RWPE1 (cell line): ENCODE data around the gene FGF9.

Experiments used
- CTCF ChIA-PET: fragments of 350-600 bp; sonication (Branson Sonifier 250); formaldehyde crosslinking; extraction: SDS; loops from one replicate; lab custom pipeline; 2021; lab: Yijun Ruan, JAX
- POLR2A ChIA-PET: fragments of 400-600 bp; formaldehyde crosslinking; extraction: SDS; loops from one replicate; lab custom pipeline; 2020; ENCODE audit warnings: antibody characterized with exemption; ENCODE audit not compliant: low non-redundant PET; lab: Yijun Ruan, JAX
- DNase-seq: peaks from one replicate; pipeline ENCODE4 v3.0.0; 2012; ENCODE audit warnings: low spot score
- H3K27ac ChIP-seq: fragments of 450-650 bp; 2 replicates; pipeline ENCODE4 v1.5.1; 2017
- TF ChIP-seq, protein P1 (sequence below): fragments of 450-650 bp; conservative IDR thresholded peaks from 2 replicates; pipeline ENCODE4 v1.5.1; 2017; ENCODE audit warnings: low read depth, mild to moderate bottlenecking

FGF9 gene

DNA sequence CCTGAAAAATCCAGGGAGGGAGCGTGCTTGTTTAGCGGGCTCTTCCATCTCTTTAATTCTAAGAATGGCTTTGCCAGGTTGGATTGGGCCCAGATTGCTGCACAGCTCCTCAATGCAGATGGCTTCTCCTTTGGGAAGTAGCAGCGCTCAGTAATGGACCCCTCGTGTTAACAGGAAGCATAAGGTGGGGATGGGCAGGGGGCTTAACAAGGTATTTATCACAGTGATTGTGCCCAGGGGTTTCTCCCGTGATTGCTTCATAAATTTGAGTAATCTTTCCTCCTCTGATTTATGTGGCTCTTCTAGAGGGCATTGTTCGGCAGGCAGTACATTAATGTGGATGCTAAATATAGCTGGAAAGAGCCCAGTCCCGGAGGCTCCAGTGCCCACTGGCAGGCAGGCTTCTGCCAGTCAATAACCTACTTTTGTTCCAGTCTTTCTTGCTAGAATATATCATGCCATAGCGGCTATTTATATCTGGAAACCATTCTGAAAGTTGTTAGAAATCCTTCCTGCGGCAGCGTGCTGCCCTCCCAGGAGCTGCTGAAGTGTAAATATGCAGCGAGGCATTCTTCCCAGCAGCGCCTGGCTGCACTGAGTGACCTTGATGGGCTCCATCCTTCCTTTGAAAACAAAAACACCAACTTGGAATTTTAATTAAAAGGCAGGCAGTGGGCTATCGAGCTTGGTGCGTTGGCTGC is 65.0 kb downstream of the FGF9 start:
- CTCF ChIA-PET: interaction anchor here (0.6 kb wide), 1 partner anchor 52 kb away, joined by 4 read pairs; no protein-coding TSS in a partner anchor
- DNase-seq: no peak
- TF ChIP-seq, protein P1, sequence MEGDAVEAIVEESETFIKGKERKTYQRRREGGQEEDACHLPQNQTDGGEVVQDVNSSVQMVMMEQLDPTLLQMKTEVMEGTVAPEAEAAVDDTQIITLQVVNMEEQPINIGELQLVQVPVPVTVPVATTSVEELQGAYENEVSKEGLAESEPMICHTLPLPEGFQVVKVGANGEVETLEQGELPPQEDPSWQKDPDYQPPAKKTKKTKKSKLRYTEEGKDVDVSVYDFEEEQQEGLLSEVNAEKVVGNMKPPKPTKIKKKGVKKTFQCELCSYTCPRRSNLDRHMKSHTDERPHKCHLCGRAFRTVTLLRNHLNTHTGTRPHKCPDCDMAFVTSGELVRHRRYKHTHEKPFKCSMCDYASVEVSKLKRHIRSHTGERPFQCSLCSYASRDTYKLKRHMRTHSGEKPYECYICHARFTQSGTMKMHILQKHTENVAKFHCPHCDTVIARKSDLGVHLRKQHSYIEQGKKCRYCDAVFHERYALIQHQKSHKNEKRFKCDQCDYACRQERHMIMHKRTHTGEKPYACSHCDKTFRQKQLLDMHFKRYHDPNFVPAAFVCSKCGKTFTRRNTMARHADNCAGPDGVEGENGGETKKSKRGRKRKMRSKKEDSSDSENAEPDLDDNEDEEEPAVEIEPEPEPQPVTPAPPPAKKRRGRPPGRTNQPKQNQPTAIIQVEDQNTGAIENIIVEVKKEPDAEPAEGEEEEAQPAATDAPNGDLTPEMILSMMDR: no peak
- POLR2A ChIA-PET: no interaction called here
- H3K27ac ChIP-seq: no peak overlapping the region

DNA sequence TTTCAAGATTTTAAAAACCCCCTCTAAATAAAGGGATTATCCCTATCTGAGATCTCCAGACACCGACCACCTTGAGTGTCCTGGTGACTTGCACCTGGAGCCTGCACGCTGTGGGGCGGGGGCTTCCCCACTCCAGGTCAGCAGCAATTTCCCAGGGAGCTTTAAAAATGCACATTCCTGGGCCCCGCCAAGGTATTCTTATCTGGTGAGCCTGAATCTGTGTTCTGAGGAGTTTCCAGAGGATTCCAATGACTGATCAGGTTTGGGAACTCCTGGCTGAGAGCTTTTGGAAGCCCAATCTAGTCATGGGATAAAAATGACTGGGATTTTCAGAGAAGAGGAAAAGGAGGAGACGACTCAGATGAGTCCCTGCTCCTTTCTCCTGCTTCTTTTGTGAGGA is 66.1 kb downstream of the FGF9 start:
- ChIA-PET CTCF (interaction anchor here (0.5 kb wide), 1 partner anchor 969 kb away, joined by 3 read pairs; no protein-coding TSS in a partner anchor), POLR2A (no interaction called here)
- TF ChIP-seq, protein P1: no peak
- no peak for DNase-seq
- H3K27ac ChIP-seq: no peak overlapping the region

- H3K27ac ChIP-seq: no peak overlapping the region
- TF ChIP-seq, protein P1: no peak
- POLR2A ChIA-PET: no interaction called here
- no peak for DNase-seq
- CTCF ChIA-PET: no interaction called here
Measured at GRCh38 chr13:21738630-21739029, 67.8 kb downstream of the FGF9 start.

DNA sequence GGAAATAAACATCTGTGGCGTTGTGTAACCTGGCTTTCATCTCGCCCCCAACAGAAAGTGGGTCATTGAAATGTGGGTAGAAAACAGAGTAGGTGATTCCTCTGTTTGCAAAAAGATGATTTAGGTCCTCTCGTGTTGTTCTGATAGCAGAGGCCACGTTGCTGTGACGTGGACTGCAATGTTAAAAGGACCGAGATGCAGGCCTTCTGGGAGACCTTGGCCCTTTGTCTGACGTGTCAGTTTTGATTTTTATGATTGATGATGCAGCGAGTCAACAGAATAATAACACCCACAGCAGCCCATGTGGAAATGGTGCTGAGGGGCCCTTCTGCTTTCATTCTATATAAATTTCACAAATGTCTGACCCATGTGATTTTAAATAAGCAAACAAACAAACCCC is 68.9 kb downstream of the FGF9 start:
- DNase-seq: no peak
- ChIA-PET POLR2A (no interaction called here), CTCF (no interaction called here)
- TF ChIP-seq, protein P1: no peak
- H3K27ac ChIP-seq: no peak overlapping the region

GRCh38 chr13:21741396-21741979 is 70.6 kb downstream of the FGF9 start:
- no peak overlapping the region for H3K27ac ChIP-seq
- TF ChIP-seq, protein P1: no peak
- CTCF ChIA-PET: no interaction called here
- no peak for DNase-seq
- POLR2A ChIA-PET: no interaction called here

- ChIA-PET POLR2A (no interaction called here), CTCF (no interaction called here)
- TF ChIP-seq, protein P1: no peak
- DNase-seq: no peak
- H3K27ac ChIP-seq: no peak overlapping the region
Measured at GRCh38 chr13:21742096-21742495, 71.2 kb downstream of the FGF9 start.
